CD4-positive, alpha-beta T cell (primary cell): ENCODE measurements around the gene ENTPD6. TPM values are rescaled to one million over a fixed set of nuclear protein-coding genes. Genes with fewer than 3 reads are reported as not detected.

Experiments
- ATAC-seq: fragments of 200-7000 bp; cut with Tn5 transposase; one replicate; pipeline ENCODE4 v1.10.0; 2022; ENCODE audit warnings: mild to moderate bottlenecking; ENCODE audit not compliant: poor library complexity
- CTCF ChIA-PET: fragments of 350-600 bp; sonication (Branson Sonifier 250); formaldehyde crosslinking; loops from one replicate; lab custom pipeline; 2021; ENCODE audit warnings: antibody characterized with exemption, inconsistent platforms; lab: Charles Lee
- POLR2A ChIA-PET: fragments of 350-600 bp; sonication (Branson Sonifier 250); formaldehyde crosslinking; loops from one replicate; lab custom pipeline; 2021; ENCODE audit warnings: antibody characterized with exemption, inconsistent platforms; lab: Charles Lee
- DNase-seq, 14 experiments: peaks; one replicate each; pipeline ENCODE4 v3.0.0-alpha.2; 2013 to 2020; ENCODE audit warnings: mixed read lengths in 2 of 14
- H3K27ac ChIP-seq, 2 donors: one replicate each; pipeline versions ENCODE4 v1.5.1 to v1.7.0; 2013; ENCODE audit warnings: low read length in 2 of 2, low read depth in 1 of 2, mild to moderate bottlenecking in 1 of 2
- H3K27me3 ChIP-seq, 2 experiments: 1 replicate in 1 of 2; 2 replicates in 1 of 2; pipeline versions ENCODE4 v1.6.1 to v1.7.0; 2013; ENCODE audit warnings: low read length in 2 of 2, control low read depth in 1 of 2, mild to moderate bottlenecking in 1 of 2, moderate library complexity in 1 of 2; ENCODE audit not compliant: insufficient read depth in 2 of 2, control insufficient read depth in 1 of 2
- H3K36me3 ChIP-seq: one replicate; pipeline ENCODE4 v1.6.1; 2013; ENCODE audit warnings: low read length, control low read depth; ENCODE audit not compliant: insufficient read depth
- H3K4me1 ChIP-seq: one replicate; pipeline ENCODE4 v1.6.1; 2013; ENCODE audit warnings: low read length, control low read depth; ENCODE audit not compliant: insufficient read depth
- H3K4me3 ChIP-seq: one replicate; pipeline ENCODE4 v1.5.1; 2013; ENCODE audit warnings: mild to moderate bottlenecking, low read length, moderate library complexity
- H3K9me3 ChIP-seq, 2 experiments: 1 replicate in 1 of 2; 2 replicates in 1 of 2; pipeline versions ENCODE4 v1.6.1 to v1.7.0; 2013; ENCODE audit warnings: low read length in 2 of 2, mild to moderate bottlenecking in 2 of 2, control low read depth in 1 of 2, moderate library complexity in 1 of 2; ENCODE audit not compliant: control insufficient read depth in 1 of 2, insufficient read depth in 1 of 2
- H3K27ac Mint-ChIP-seq: one replicate; pipeline ENCODE4 v1.8.0; 2020; ENCODE audit warnings: mixed read lengths
- H3K27me3 Mint-ChIP-seq: one replicate; pipeline ENCODE4 v1.8.0; 2021; ENCODE audit warnings: mixed read lengths
- H3K36me3 Mint-ChIP-seq: one replicate; pipeline ENCODE4 v1.8.0; 2021; ENCODE audit warnings: low read depth, mixed read lengths
- H3K4me1 Mint-ChIP-seq: one replicate; pipeline ENCODE4 v1.8.0; 2021; ENCODE audit warnings: low read depth, mixed read lengths
- H3K4me3 Mint-ChIP-seq: one replicate; pipeline ENCODE4 v1.8.0; 2020; ENCODE audit warnings: mild to moderate bottlenecking, mixed read lengths
- H3K9me3 Mint-ChIP-seq: one replicate; pipeline ENCODE4 v1.8.0; 2020; ENCODE audit warnings: mixed read lengths
- CTCF ChIP-seq: fragments of 200-600 bp; IDR thresholded peaks from one replicate; pipeline ENCODE4 v1.8.0; 2022; ENCODE audit warnings: antibody characterized with exemption, mild to moderate bottlenecking
- intact Hi-C, 2 experiments: fragments of 100-400 bp; cut with DNase I in 1 of 2; cut with micrococcal nuclease in 1 of 2; formaldehyde crosslinking; loops; one replicate each; pipeline versions ENCODE4 v1.15.1 to v1.9.0; 2023 to 2025; cut with DNase I, micrococcal nuclease
- total RNA-seq, 174 experiments: library from RNA in 2 of 174; stranded (reverse) in 2 of 174; gene quantifications; one replicate each; pipeline ENCODE4 v1.2.3 and lab custom pipeline; 2021 to 2026

The ENTPD6 gene
- total RNA-seq, 2 experiments from 2014 or later = 78.5 to 85.1 TPM

- H3K27me3 ChIP-seq = no peaks in the 10 kb centered on the region
- intact Hi-C loops = no loop called here
- DNase-seq (no peak), ATAC-seq (no peak)
- H3K27ac ChIP-seq = no peak overlapping the region
- Mint-ChIP-seq H3K36me3 (peaks cover 33% of the 10 kb centered on the region), H3K9me3 (no peaks in the 10 kb centered on the region), H3K27me3 (no peaks in the 10 kb centered on the region), H3K27ac (no peak overlapping the region), H3K4me3 (no peak overlapping the region), H3K4me1 (peaks cover 29% of the 10 kb centered on the region)
- peaks cover 10% of the 10 kb centered on the region for H3K36me3 ChIP-seq
- POLR2A ChIA-PET = no interaction called here
- no peaks in the 10 kb centered on the region for H3K9me3 ChIP-seq
- no peak overlapping the region for H3K4me3 ChIP-seq
- no peaks in the 10 kb centered on the region for H3K4me1 ChIP-seq
- no peak for TF ChIP-seq CTCF
- CTCF ChIA-PET = no interaction called here
These were observed 10.5 kb downstream of the ENTPD6 start for GRCh38 chr20:25206063-25206403.

GRCh38 chr20:25206548-25206947 lies 11.0 kb downstream of the ENTPD6 start:
- no peak for ATAC-seq
- DNase-seq = no peak
- peaks cover 24% of the 10 kb centered on the region for H3K4me1 Mint-ChIP-seq
- no peaks in the 10 kb centered on the region for H3K27me3 Mint-ChIP-seq
- no peak overlapping the region for H3K27ac Mint-ChIP-seq
- Histone ChIP-seq H3K27ac (no peak overlapping the region), H3K4me1 (no peaks in the 10 kb centered on the region), H3K4me3 (no peak overlapping the region), H3K27me3 (no peaks in the 10 kb centered on the region), H3K9me3 (no peaks in the 10 kb centered on the region), H3K36me3 (peaks cover 10% of the 10 kb centered on the region)
- POLR2A ChIA-PET = no interaction called here
- H3K4me3 Mint-ChIP-seq = no peak overlapping the region
- intact Hi-C loops = no loop called here
- TF ChIP-seq CTCF = no peak
- CTCF ChIA-PET = no interaction called here
- H3K9me3 Mint-ChIP-seq = no peaks in the 10 kb centered on the region
- H3K36me3 Mint-ChIP-seq = peaks cover 38% of the 10 kb centered on the region

- Histone ChIP-seq H3K4me1 (no peaks in the 10 kb centered on the region), H3K36me3 (peaks cover 17% of the 10 kb centered on the region), H3K27ac (no peak overlapping the region), H3K27me3 (no peaks in the 10 kb centered on the region), H3K9me3 (no peaks in the 10 kb centered on the region), H3K4me3 (no peak overlapping the region)
- Mint-ChIP-seq H3K27me3 (no peaks in the 10 kb centered on the region), H3K36me3 (peaks cover 46% of the 10 kb centered on the region), H3K4me3 (no peak overlapping the region), H3K4me1 (peaks cover 19% of the 10 kb centered on the region), H3K27ac (no peak overlapping the region), H3K9me3 (no peaks in the 10 kb centered on the region)
- DNase-seq = no peak
- ATAC-seq = no peak
- ChIA-PET POLR2A (no interaction called here), CTCF (interaction anchor here (0.8 kb wide), 1 partner anchor 12 kb away, joined by 3 read pairs; no protein-coding TSS in a partner anchor)
- TF ChIP-seq CTCF = no peak
- intact Hi-C loops = no loop called here
These were observed 11.8 kb downstream of the ENTPD6 start for GRCh38 chr20:25207149-25207959.
